GM12875 (cell line): Measurements from ENCODE around the gene SLC7A9.

Experiments used
- H3K4me3 ChIP-seq: one replicate; pipeline ENCODE4 v1.5.1; 2011; ENCODE audit warnings: low read depth, low read length, control low read depth
- CTCF ChIP-seq: IDR thresholded peaks from 2 replicates; pipeline ENCODE4 v1.5.1; 2011; ENCODE audit warnings: low read depth, mild to moderate bottlenecking, control low read depth, inconsistent platforms, low read length, moderate library complexity, borderline replicate concordance; ENCODE audit not compliant: insufficient read depth

The SLC7A9 gene

GRCh38 chr19:32876236-32876918 lies 6.8 kb upstream of the SLC7A9 start:
- no peak for TF ChIP-seq CTCF
- no peak overlapping the region for H3K4me3 ChIP-seq

GRCh38 chr19:32875428-32875827 lies 5.9 kb upstream of the SLC7A9 start:
- TF ChIP-seq CTCF, result no peak
- H3K4me3 ChIP-seq, result no peak overlapping the region

- H3K4me3 ChIP-seq, result no peak overlapping the region
- no peak for TF ChIP-seq CTCF
These were observed 5.0 kb upstream of the SLC7A9 start for GRCh38 chr19:32874605-32875004.

GRCh38 chr19:32873247-32873959 lies 3.8 kb upstream of the SLC7A9 start:
- no peak overlapping the region for H3K4me3 ChIP-seq
- no peak for TF ChIP-seq CTCF

GRCh38 chr19:32872391-32872790 lies 2.8 kb upstream of the SLC7A9 start:
- TF ChIP-seq CTCF, result no peak
- no peak overlapping the region for H3K4me3 ChIP-seq

GRCh38 chr19:32870981-32871451 lies 1.4 kb upstream of the SLC7A9 start:
- H3K4me3 ChIP-seq, result no peak overlapping the region
- TF ChIP-seq CTCF, result no peak
